HG02970 (cell line): ENCODE results near the gene FAF2.
A peak's percentile ranks its signal among the peaks of the same experiment; 100 is the strongest.
"Not testable (repeated sequence)": the region's sequence is repeated elsewhere in the genome, so short reads cannot be mapped to it uniquely, and the experiment has no call there.

Experiments used
- ATAC-seq: cut with Tn5 transposase; IDR thresholded peaks from one replicate; pipeline ENCODE4 v1.9.1; 2021; ENCODE audit warnings: mild to moderate bottlenecking, moderate library complexity, moderate number of reproducible peaks; ENCODE audit not compliant: unreplicated experiment, low FRiP score

FAF2 gene

DNA sequence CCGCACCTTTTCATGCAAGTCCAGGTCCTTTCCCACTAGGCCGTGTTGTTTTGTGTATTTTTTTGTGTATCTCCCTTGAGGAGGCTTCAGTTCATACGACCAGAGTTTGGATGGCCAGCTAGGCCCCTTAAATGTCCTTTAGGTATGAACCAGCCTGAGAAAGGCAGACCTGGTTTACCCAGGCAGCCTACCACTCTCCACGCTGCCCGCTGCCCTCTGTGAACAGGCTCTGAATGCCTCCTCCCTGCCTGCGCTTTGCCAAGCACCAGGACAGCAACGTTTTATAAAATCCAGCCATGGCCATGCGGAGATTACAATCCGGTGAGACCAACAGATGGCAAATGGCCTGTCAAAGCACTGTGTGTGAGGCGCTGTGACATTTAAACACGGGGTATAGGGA is 31.2 kb upstream of the FAF2 start:
- ATAC-seq = no peak

- no peak for ATAC-seq
Measured at GRCh38 chr5:176418251-176418650, 29.9 kb upstream of the FAF2 start.

- no peak for ATAC-seq
Measured at GRCh38 chr5:176420086-176420485, 28.1 kb upstream of the FAF2 start.

GRCh38 chr5:176420972-176421544 is 27.1 kb upstream of the FAF2 start:
- no peak for ATAC-seq

DNA sequence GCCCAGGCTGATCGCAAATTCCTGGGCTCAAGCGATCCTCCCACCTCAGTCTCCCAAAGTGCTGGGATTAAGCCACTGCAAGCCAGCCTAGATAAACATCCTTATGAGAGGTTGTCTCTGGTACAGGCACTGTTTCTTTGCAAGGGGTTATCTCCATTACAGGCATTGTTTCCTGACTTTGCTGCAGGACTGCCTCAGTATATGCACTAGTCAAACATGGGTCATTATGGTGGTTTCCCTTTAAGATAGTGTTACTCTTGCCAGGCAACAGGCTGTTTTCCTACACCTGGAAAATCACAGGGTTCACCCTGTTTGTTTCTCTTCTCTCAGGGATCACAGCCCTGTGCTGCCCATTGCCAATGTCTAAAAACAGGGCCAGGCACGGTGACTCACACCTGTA is 24.0 kb upstream of the FAF2 start:
- no peak for ATAC-seq

GRCh38 chr5:176425138-176425537 is 23.0 kb upstream of the FAF2 start:
- no peak for ATAC-seq

- no peak for ATAC-seq
Measured at GRCh38 chr5:176425791-176426190, 22.4 kb upstream of the FAF2 start.

DNA sequence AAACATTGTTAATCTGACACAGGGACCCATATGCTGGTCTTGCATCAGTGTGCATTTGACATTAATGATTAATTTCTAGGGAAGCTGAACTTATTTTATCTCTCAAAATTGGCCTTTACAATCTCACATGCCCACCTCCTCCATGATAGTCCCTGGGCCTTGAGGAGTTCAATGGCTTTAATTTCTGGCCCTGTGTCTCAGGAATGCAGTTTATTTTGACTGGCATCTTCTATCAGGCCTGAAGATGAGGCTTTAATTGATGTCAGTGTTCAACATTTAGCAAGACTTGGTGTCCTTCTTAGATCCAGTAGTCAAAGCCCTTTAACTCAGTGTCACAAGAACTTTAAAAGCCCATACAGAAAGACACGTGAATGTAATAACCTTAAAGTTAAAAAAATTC is 21.3 kb upstream of the FAF2 start:
- no peak for ATAC-seq

- ATAC-seq = no peak
Measured at GRCh38 chr5:176427971-176428370, 20.2 kb upstream of the FAF2 start.

- no peak for ATAC-seq
Measured at GRCh38 chr5:176429972-176430371, 18.2 kb upstream of the FAF2 start.

GRCh38 chr5:176432707-176433106 is 15.5 kb upstream of the FAF2 start:
- ATAC-seq = no peak

- no peak for ATAC-seq
Measured at GRCh38 chr5:176436656-176437055, 11.5 kb upstream of the FAF2 start.

DNA sequence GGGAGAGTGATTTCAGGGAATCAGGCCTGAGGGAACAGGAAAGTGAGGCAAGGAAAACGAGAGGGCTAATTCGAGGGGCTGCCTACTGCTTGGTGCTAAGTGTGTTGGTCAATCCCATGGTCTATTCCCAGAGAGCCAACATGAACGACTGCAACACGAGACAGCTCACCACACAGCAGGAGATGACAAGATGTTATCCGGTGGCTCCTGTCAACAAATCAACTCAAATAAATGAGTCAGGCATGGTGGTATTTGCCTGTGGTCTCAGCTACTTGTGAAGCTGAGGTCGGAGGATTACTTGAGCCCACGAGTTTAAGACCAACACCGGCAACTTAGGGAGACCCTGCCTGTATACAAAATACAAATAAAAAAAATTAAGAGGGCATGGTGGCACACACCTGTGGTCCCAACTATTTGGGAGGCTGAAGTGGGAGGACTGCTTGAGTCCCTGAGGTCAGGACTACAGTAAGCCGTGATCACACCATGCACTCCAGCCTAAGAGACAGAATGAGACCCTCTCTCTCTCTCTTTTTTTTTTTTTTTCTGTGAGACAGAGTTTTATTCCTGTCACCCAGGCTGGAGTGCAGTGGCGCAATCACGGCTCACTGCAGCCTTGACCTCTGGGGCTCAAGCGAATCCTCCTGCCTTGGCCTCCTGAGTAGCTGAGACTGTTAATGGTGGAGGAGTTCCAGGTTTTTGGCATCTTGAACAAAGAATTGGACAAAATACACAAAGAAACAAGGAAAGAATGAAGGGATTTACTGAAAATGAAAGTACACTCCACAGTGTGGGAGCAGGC is 9.0 kb upstream of the FAF2 start:
- ATAC-seq = no peak

DNA sequence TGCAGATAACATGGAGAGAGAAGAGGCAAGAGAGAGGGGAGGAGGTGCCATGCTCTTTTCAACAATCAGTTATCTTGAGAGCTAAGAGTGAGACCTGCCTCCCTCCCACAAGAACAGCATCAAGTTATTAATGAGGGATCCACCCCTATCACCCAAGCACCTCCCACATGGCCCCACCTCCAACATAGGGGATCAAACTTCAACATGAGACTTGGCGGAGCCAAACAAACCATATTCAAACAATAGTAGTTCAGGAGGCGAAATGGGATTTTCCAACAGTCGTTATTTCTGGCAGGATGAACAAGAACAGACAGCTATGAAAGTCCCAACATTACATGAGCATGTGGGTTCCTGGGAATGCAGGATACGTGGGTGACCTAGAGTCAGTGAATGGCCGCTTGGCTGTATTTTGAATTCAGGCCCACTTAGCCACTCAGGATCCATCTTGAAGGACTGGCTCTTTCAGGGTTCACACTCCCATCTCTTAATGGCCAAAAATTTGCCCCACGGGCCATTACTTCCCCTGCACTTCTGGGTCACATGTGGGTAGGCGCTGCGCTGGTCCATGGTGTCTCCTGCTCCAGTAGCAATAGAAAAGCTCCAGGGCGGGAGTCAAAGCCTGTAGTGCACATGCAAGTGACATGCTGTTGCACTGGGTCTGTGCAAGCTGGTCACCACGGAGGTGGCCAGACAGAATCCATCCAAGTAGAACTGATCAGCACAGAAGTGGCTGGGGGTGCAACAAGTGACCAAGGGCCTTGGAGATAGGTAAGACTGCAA is 7.1 kb upstream of the FAF2 start:
- ATAC-seq = no peak

DNA sequence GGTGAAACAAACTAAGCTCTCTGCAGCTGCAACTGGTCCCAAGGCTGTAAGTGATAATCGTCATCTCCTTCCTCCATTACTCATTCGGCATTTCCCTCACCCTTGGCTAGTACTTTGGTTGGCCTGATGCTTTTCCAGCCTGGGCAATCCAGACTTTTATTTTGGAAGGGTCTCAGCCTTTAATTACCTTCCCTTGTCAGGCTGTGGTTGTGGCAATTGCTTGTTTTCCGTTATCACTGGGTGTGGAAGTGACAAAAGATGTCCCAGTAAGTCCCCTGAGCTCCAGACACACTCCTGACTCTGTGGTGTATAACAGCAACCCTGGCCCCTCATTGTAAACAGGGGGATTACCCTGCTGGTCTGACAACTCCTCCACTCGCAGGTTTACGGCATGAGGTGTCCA is 6.3 kb upstream of the FAF2 start:
- ATAC-seq = no peak

DNA sequence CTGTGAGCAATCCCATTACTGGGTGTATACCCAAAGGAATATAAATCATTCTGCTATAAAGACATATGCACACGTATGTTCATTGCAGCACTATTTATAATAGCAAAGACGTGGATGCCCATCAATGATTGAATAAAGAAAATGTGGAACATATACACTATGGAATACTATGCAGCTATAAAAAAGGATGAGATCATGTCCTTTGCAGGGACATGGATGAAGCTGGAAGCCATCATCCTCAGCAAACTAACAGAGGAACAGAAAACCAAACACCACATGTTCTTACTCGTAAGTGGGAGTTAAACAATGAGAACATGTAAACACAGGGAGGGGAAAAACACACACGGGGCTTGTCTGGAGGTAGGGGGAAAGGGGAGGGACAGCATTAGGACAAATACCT is 5.3 kb upstream of the FAF2 start:
- ATAC-seq = not testable (repeated sequence)

DNA sequence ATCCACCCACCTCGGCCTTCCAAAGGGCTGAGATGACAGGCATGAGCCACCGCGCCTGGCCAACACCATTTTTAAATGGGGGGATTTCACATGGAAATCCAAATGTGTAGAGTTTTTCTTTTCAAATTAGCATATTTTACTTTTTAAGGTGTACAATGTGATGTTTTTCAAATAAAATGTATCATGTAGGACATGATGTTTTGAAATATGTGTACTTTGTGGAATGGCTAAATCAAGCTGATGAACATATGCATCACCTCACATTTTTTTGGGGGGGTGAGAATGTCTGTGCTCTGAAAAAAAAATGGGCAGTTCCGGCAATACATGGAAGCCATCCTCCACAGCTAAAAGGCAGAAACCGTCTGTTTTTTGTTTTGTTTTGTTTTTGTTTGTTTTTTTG is 3.4 kb upstream of the FAF2 start:
- no peak for ATAC-seq

GRCh38 chr5:176446028-176446665 is 2.0 kb upstream of the FAF2 start:
- ATAC-seq = no peak

- peak; percentile 1 for ATAC-seq
Measured at GRCh38 chr5:176446884-176447590, 1.1 kb upstream of the FAF2 start.

GRCh38 chr5:176447591-176447977 is 601 bp upstream of the FAF2 start:
- peak; percentile 31 for ATAC-seq
